LNCaP clone FGC (cell line): ENCODE results near the gene SIAH2.
"Not testable (repeated sequence)": the region's sequence is repeated elsewhere in the genome, so short reads cannot be mapped to it uniquely, and the experiment has no call there.

Experiments used
- DNase-seq: peaks from one replicate; pipeline ENCODE4 v3.0.0-alpha.2; 2011; ENCODE audit warnings: low read depth
- H3K4me3 ChIP-seq: 2 replicates; pipeline ENCODE4 v1.5.1; 2011; ENCODE audit warnings: mild to moderate bottlenecking, low read depth, low read length, control low read depth
- CTCF ChIP-seq: IDR thresholded peaks from 2 replicates; pipeline ENCODE4 v1.5.1; 2012; ENCODE audit warnings: mild to moderate bottlenecking; ENCODE audit not compliant: control insufficient read depth, insufficient read depth; ENCODE audit errors: extremely low read depth

Gene SIAH2

GRCh38 chr3:150800722-150801121 lies 37.8 kb upstream of the SIAH2 start:
- TF ChIP-seq CTCF, result no peak
- no peak for DNase-seq

GRCh38 chr3:150798122-150798618 lies 35.2 kb upstream of the SIAH2 start:
- no peak overlapping the region for H3K4me3 ChIP-seq
- TF ChIP-seq CTCF, result no peak
- no peak for DNase-seq

More at GRCh38 chr3:150800722-150801121, 37.8 kb upstream of the SIAH2 start:
- H3K4me3 ChIP-seq, result no peak overlapping the region

GRCh38 chr3:150797155-150797554 lies 34.2 kb upstream of the SIAH2 start:
- no peak for DNase-seq
- no peak overlapping the region for H3K4me3 ChIP-seq
- no peak for TF ChIP-seq CTCF

- not testable (repeated sequence) for H3K4me3 ChIP-seq, DNase-seq
Measured at GRCh38 chr3:150796527-150796926, 33.6 kb upstream of the SIAH2 start.

- no peak overlapping the region for H3K4me3 ChIP-seq
- no peak for DNase-seq
- TF ChIP-seq CTCF, result no peak
Measured at GRCh38 chr3:150793641-150794040, 30.7 kb upstream of the SIAH2 start.

GRCh38 chr3:150790629-150791028 lies 27.7 kb upstream of the SIAH2 start:
- no peak for TF ChIP-seq CTCF
- no peak for DNase-seq
- H3K4me3 ChIP-seq, result no peak overlapping the region

- no peak for TF ChIP-seq CTCF
- H3K4me3 ChIP-seq, result no peak overlapping the region
- no peak for DNase-seq
Measured at GRCh38 chr3:150789451-150789850, 26.5 kb upstream of the SIAH2 start.
